GM13977 (cell line): Measurements from ENCODE around the gene DOK7.

Source experiments
- DNase-seq: peaks from one replicate; pipeline ENCODE4 v3.0.0; 2012; ENCODE audit warnings: low spot score
- CTCF ChIP-seq: IDR thresholded peaks from 2 replicates; pipeline ENCODE4 v1.5.1; 2012; ENCODE audit warnings: mild to moderate bottlenecking, control low read depth; ENCODE audit not compliant: insufficient read depth; ENCODE audit errors: extremely low read depth, missing control alignments
- in situ Hi-C: fragments of 300-500 bp; cut with MboI; formaldehyde crosslinking; loops from one replicate; pipeline ENCODE4 v1.12.0; 2022; ENCODE audit warnings: low sequenced_read_pairs, low pct_unique_long_range_greater_than_20kb, mixed read lengths, inconsistent platforms; ENCODE audit not compliant: unreplicated experiment

The DOK7 gene

GRCh38 chr4:3520796-3521600 lies 57.9 kb downstream of the DOK7 start:
- in situ Hi-C loops: no loop called here

GRCh38 chr4:3521621-3522325 lies 58.7 kb downstream of the DOK7 start:
- in situ Hi-C loops: no loop called here
- no peak for DNase-seq
- no peak for TF ChIP-seq CTCF

More at GRCh38 chr4:3520796-3521600, 57.9 kb downstream of the DOK7 start:
- no peak for DNase-seq
- TF ChIP-seq CTCF: no peak

GRCh38 chr4:3522326-3522640 lies 59.2 kb downstream of the DOK7 start:
- TF ChIP-seq CTCF: no peak
- no peak for DNase-seq
- in situ Hi-C loops: no loop called here

- TF ChIP-seq CTCF: no peak
- no peak for DNase-seq
- in situ Hi-C loops: no loop called here
These were observed 59.5 kb downstream of the DOK7 start for GRCh38 chr4:3522651-3523050.

- no peak for TF ChIP-seq CTCF
- in situ Hi-C loops: no loop called here
- DNase-seq: no peak
These were observed 60.1 kb downstream of the DOK7 start for GRCh38 chr4:3523146-3523627.

- DNase-seq: no peak
- in situ Hi-C loops: no loop called here
- TF ChIP-seq CTCF: no peak
These were observed 60.6 kb downstream of the DOK7 start for GRCh38 chr4:3523628-3524221.
